Prostate gland (tissue), 2 donors: ENCODE results near the gene JSRP1. TPM values are rescaled to one million over a fixed set of nuclear protein-coding genes. Genes with fewer than 3 reads are reported as not detected.

Source experiments
- DNase-seq: peaks from one replicate; pipeline ENCODE4 v3.0.0-alpha.2; 2019; ENCODE audit warnings: low spot score
- H3K27ac ChIP-seq, 2 donors: fragments of 200-600 bp; sonication (generic); 2 replicates each; pipeline ENCODE4 v1.5.1; 2017 to 2019
- H3K27me3 ChIP-seq: fragments of 200-600 bp; sonication (generic); replicated peaks from 2 replicates; pipeline ENCODE4 v1.5.1; 2019; ENCODE audit not compliant: insufficient read depth
- H3K36me3 ChIP-seq, 2 donors: fragments of 200-600 bp; sonication (generic); 1 replicate in 1 of 2; 2 replicates in 1 of 2; pipeline versions ENCODE4 v1.5.1 to v1.8.1; 2017 to 2019
- H3K4me1 ChIP-seq: fragments of 200-600 bp; sonication (generic); replicated peaks from 2 replicates; pipeline ENCODE4 v1.5.1; 2019
- H3K4me3 ChIP-seq, 2 donors: fragments of 200-600 bp; sonication (generic); 2 replicates each; pipeline ENCODE4 v1.5.1; 2017 to 2019
- H3K9me3 ChIP-seq: fragments of 200-600 bp; sonication (generic); 2 replicates; pipeline ENCODE4 v1.5.1; 2017
- CTCF ChIP-seq, 4 experiments: fragments of 200-600 bp in 2 of 4; fragments of 450-650 bp in 2 of 4; sonication (generic) in 2 of 4; IDR thresholded peaks; 1 replicate in 3 of 4; 2 replicates in 1 of 4; pipeline ENCODE4 v1.5.1; 2016 to 2019; ENCODE audit warnings: antibody characterized with exemption in 4 of 4, mild to moderate bottlenecking in 2 of 4, moderate library complexity in 2 of 4
- POLR2A ChIP-seq: fragments of 450-650 bp; IDR thresholded peaks from one replicate; pipeline ENCODE4 v1.6.1; 2016; ENCODE audit warnings: antibody characterized with exemption, mild to moderate bottlenecking
- POLR2AphosphoS5 ChIP-seq: sonication (generic); formaldehyde crosslinking; IDR thresholded peaks from one replicate; pipeline ENCODE4 v1.6.1; 2017; ENCODE audit warnings: antibody characterized with exemption
- WGBS: methylation state at CpG from one replicate; pipeline ENCODE4 v1.1.5; 2018; 5-methylcytosine and 5-hydroxymethylcytosine counted together
- intact Hi-C: fragments of 100-400 bp; cut with DNase I; formaldehyde crosslinking; loops from one replicate; pipeline ENCODE4 v1.14.2; 2022
- total RNA-seq, 2 donors: library from RNA; depleted of rRNA; stranded (reverse); fragments of >200 nt; gene quantifications; one replicate each; pipeline ENCODE4 v1.1.0, GENCODE V29; 2016

The JSRP1 gene
- total RNA-seq, 2 donors from 2014 or later = 0.96 TPM; not detected in 1

- Histone ChIP-seq H3K9me3 (no peaks in the 10 kb centered on the region), H3K27ac (no peak overlapping the region), H3K27me3 (no peaks in the 10 kb centered on the region), H3K36me3 (no peaks in the 10 kb centered on the region), H3K4me3 (no peak overlapping the region), H3K4me1 (peaks cover 5% of the 10 kb centered on the region)
- DNase-seq = no peak
- WGBS = 86% methylated on average over 33 of the region's 33 CpGs
- no peak for TF ChIP-seq POLR2AphosphoS5
- TF ChIP-seq POLR2A = no peak
- TF ChIP-seq CTCF (IDR thresholded peaks at IDR 0.05) = no peak
- intact Hi-C loops = loop anchor here (5.0 kb wide), 2 partner anchors 39 to 109 kb away; no protein-coding TSS in a partner anchor
These were observed 22.4 kb upstream of the JSRP1 start for GRCh38 chr19:2278459-2279158.

- TF ChIP-seq POLR2A = no peak
- no peak for TF ChIP-seq POLR2AphosphoS5
- no peak for TF ChIP-seq CTCF (IDR thresholded peaks at IDR 0.05)
- no peaks in the 10 kb centered on the region for H3K9me3 ChIP-seq
- no peaks in the 10 kb centered on the region for H3K27me3 ChIP-seq
- H3K36me3 ChIP-seq = peaks cover 0 to 5% of the 10 kb centered on the region in 2 donors
- no peak overlapping the region for H3K27ac ChIP-seq
- DNase-seq = no peak
- H3K4me3 ChIP-seq = no peak overlapping the region
- peaks cover 20% of the 10 kb centered on the region for H3K4me1 ChIP-seq
- 74% methylated on average over 9 of the region's 9 CpGs for WGBS
- intact Hi-C loops = loop anchor here (5.0 kb wide), 2 partner anchors 40 to 110 kb away; no protein-coding TSS in a partner anchor
These were observed 20.9 kb upstream of the JSRP1 start for GRCh38 chr19:2277138-2277537.

GRCh38 chr19:2276429-2276986 is 20.3 kb upstream of the JSRP1 start:
- H3K9me3 ChIP-seq = no peaks in the 10 kb centered on the region
- no peak for DNase-seq
- no peaks in the 10 kb centered on the region for H3K27me3 ChIP-seq
- no peak for TF ChIP-seq POLR2AphosphoS5
- intact Hi-C loops = loop anchor here (5.0 kb wide), 2 partner anchors 41 to 111 kb away; no protein-coding TSS in a partner anchor
- peaks cover 0 to 5% of the 10 kb centered on the region in 2 donors for H3K36me3 ChIP-seq
- H3K27ac ChIP-seq = no peak overlapping the region
- peaks cover 19% of the 10 kb centered on the region for H3K4me1 ChIP-seq
- 91% methylated on average over 28 of the region's 28 CpGs for WGBS
- H3K4me3 ChIP-seq = no peak overlapping the region

- TF ChIP-seq POLR2A (no peak), CTCF (IDR thresholded peaks at IDR 0.05) (no peak), POLR2AphosphoS5 (no peak)
- DNase-seq = no peak
- intact Hi-C loops = loop anchor here (5.0 kb wide), 2 partner anchors 41 to 111 kb away; no protein-coding TSS in a partner anchor
- Histone ChIP-seq H3K9me3 (no peaks in the 10 kb centered on the region), H3K4me3 (no peak overlapping the region), H3K4me1 (peaks cover 19% of the 10 kb centered on the region), H3K27me3 (no peaks in the 10 kb centered on the region), H3K27ac (no peak overlapping the region), H3K36me3 (peaks cover 0 to 5% of the 10 kb centered on the region in 2 donors)
- WGBS = 74% methylated on average over 58 of the region's 74 CpGs
These were observed 19.6 kb upstream of the JSRP1 start for GRCh38 chr19:2275588-2276428.

DNA sequence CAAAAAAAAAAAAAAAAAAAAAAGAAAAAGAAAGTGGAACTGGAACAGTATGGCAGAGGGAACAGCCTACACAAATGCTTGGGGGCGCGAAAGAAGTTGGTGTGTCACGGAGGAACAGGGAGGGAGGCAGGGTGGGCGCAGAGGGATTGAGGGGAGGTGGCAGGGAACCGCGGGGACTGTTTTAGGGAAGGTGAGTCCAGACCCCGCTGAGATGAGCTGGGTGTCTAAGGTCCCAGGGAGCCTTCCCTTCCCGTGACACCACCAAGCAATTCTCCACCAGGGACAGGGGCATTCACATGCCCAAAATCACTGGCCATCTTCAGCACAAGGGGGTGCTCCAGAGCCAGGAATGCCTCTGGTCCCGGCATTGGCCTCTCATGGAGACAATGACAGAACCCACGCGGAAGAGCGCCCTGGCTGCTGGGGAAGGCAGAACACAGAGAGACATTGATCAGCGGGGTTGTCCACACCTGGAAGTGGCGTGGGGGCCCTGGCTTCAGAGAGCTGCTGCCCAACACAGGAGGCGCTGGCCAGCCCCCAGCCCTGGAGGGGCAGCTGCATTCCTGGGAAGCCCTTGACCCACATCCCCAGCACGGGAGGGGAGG is 18.8 kb upstream of the JSRP1 start:
- no peaks in the 10 kb centered on the region for H3K27me3 ChIP-seq
- intact Hi-C loops = loop anchor here (5.0 kb wide), 4 partner anchors 42 to 178 kb away; partner anchors contain the start of genes DOT1L, IZUMO4 and MOB3A
- no peak for DNase-seq
- 53% methylated on average over 16 of the region's 16 CpGs for WGBS
- peaks cover 19% of the 10 kb centered on the region for H3K4me1 ChIP-seq
- no peak overlapping the region for H3K4me3 ChIP-seq
- H3K36me3 ChIP-seq = peaks cover 0 to 5% of the 10 kb centered on the region in 2 donors
- no peak overlapping the region for H3K27ac ChIP-seq
- TF ChIP-seq POLR2A = no peak
- TF ChIP-seq POLR2AphosphoS5 = peak; percentile 6
- TF ChIP-seq CTCF (IDR thresholded peaks at IDR 0.05) = peak in 3 of 4 experiments; percentile 19 to 64 (median 57)
- H3K9me3 ChIP-seq = no peaks in the 10 kb centered on the region
